Stimulated activated CD8-positive, alpha-beta memory T cell treated with anti-CD3 and anti-CD28 coated beads, Interleukin-7, amount 100 ng/mL, for 48 hours (primary cell): ENCODE measurements around the gene CXCL10.

ENCODE experiments used
- DNase-seq, 2 donors: peaks; one replicate each; pipeline ENCODE4 v3.0.0-alpha.2; 2020; ENCODE audit warnings: low read depth in 1 of 2; ENCODE audit errors: extremely low read depth in 1 of 2

The CXCL10 gene

DNA sequence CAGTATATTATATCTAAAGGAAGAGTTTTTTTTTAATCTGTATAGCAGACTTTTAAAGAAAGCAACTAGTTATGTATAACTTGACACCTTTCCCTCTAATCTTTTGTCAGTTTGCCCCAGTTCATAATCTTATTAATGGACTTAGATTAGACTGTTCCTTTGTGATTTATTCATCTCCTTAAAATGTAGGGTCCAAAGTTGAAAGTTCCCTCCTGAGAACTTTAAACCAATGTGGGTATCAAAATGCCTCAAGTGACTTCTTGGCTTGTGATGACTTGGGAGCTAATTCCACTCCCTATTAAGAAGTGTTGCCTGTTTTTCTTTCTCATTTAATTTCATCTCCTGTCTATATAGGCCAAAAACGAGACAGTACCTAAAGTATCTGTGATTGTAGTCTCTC is 26.2 kb downstream of the CXCL10 start:
- no peak for DNase-seq

- no peak for DNase-seq
Observed at GRCh38 chr4:75995727-75996126, 27.6 kb downstream of the CXCL10 start.

DNA sequence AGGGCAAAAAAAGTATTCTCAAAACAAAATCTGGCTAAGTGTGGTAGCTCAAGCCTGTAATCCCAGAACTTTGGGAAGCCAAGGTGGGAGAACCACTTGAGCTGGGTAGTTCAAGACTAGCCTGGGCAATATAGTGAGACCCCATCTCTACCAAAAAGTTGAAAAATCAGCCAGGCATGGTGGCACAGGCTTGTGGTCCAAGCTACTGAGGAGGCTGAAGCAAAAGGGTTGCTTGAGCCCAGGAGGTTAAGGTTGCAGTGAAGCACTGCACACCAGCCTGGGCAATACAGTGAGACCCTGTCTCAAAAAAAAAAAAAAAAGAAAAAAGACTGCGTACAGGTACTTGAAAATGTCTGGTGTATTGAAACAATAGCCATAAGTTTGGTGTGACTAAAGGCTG is 30.8 kb downstream of the CXCL10 start:
- DNase-seq = no peak

DNA sequence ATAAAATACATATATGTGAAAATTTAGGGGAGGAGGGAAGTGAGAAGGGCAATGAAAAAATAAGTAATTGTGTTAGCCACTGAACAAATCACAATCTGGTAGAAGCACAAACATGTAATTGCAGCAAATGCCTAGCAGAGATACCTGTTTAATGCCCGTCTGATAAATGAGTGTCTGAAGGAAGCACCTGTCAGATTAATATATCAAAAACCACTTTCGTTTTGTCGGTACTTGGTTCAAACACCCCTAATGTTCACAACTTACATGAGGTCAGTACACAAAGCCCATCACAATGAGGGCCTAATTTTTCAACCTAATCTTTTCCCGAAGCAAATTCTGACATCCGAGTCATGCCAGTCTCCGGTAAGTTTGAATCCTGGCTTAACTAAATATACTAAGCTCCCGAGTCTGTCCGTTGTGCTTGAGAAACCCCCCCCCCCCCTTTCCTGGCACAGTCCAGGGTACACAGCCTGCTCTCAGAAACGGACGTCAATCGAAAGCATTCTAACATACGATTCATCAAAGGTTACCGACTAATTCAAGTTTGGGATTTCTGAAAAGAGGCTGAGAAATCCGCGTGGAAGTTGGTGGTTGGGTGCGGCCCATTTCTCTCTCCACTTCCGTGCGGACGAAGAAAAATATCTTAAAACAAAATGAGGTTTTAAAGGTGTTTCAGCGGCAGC is 33.3 kb downstream of the CXCL10 start:
- no peak for DNase-seq

DNA sequence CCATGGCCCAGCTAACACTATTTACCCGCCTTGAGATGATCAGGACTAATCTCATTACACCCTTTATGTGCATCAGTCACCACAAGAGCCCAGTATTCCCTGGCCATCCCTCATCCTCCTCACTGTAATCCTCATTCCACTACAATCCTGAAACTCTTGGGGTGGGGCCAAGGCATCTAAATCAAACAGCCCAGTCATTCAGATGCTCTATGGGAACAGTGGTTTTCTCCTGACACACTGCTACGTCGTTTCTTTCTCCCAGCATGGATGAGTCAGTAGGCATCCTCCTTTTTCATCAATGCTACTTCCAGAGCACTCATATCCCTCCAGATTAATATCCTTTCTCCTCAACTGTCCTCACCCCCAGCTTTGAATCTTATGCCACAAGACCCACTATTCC is 38.2 kb downstream of the CXCL10 start:
- DNase-seq = no peak

DNA sequence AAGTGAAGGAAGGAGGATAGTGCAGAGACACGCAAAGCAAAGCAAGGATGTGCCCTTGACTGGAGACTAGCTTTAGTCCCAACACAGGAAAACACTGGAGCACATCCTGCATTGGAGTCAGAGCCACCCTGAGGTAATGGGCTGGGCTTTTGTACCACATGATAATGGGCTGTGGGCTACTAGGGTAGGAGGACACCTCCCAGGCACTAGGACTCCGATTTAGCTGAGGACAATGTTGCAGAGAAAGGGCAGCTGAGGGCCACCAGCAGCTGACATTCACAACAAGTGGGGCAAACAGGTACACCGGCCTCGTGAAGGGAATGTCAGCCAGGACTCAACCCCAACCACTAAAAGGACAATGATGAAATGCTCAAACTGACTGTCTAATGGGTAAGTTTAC is 42.7 kb downstream of the CXCL10 start:
- DNase-seq = no peak

- DNase-seq = no peak
Observed at GRCh38 chr4:75976177-75976576, 47.1 kb downstream of the CXCL10 start.

DNA sequence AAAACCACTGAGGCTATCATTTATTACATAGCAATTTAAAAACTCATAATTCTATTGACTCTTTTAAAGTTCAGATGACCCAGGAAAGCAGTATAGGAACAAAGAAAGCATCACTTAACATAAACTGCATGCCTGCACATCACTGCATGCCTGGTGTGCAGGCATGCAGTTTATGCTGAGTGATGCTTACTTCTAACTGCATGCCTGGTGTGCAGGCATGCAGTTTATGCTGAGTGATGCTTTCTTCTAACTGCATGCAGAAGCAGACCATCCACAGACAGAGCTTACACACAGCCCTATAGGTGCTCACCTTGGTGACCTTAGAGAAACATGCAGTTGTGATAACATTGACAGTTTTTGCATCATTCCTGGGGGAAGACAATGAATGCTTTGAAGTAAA is 49.5 kb downstream of the CXCL10 start:
- no peak for DNase-seq
